NCI-H446 treated with DMSO at 0.1 percent for 48 hours (cell line): ENCODE data around the gene CHTOP.

Source experiments
- DNase-seq: peaks from one replicate; lab custom pipeline; 2025; lab: John Stamatoyannopoulos, UW

The CHTOP gene

DNA sequence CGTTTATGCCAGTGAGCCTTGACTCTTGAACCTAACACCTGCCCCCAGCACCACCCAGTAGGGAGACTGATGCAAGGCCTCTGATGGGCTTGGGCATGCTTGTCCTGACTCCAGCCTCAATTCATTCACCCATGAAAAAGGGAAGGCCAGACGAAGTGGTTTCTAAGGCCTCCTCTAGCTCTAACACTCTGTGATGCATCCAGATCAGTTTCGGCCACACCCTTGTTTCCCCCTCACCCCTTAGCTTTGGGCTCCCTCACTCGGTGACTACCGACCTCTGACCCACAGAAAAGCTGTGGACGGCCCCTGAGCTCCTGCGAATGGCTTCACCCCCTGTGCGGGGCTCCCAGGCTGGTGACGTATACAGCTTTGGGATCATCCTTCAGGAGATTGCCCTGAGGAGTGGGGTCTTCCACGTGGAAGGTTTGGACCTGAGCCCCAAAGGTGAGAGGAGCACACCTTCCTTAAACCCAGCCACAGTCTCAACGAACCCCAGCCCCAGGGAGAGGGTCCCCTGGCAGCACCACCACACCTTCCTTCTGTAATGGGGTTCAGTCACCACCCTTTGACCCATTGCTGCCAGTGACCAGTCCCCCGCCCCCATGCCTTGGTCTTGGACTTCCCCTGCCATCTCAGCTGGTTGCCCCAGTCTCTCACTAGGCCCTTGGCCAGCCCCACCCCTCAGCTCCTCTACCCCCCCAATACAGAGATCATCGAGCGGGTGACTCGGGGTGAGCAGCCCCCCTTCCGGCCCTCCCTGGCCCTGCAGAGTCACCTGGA lies 53.7 kb downstream of the CHTOP start:
- DNase-seq: no peak

DNA sequence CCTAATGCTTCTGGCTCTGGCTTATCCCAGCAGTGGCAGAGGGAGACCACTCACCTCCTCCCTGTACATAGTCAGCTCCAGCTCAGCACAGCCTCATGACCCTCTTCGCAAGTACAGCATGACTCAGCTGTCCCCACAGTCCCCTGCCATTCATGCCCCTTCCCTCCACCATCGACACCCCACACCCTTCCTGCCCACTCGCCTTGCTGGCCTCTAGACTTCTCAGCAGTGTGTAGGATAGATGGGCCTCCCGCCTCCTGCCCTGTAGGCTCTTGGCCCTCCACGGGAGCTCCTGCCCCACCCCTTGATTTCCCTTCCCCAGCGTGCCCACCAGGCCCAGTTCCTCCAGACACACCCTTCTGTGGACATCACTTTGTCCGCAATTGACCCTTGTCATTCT lies 54.4 kb downstream of the CHTOP start:
- no peak for DNase-seq

DNA sequence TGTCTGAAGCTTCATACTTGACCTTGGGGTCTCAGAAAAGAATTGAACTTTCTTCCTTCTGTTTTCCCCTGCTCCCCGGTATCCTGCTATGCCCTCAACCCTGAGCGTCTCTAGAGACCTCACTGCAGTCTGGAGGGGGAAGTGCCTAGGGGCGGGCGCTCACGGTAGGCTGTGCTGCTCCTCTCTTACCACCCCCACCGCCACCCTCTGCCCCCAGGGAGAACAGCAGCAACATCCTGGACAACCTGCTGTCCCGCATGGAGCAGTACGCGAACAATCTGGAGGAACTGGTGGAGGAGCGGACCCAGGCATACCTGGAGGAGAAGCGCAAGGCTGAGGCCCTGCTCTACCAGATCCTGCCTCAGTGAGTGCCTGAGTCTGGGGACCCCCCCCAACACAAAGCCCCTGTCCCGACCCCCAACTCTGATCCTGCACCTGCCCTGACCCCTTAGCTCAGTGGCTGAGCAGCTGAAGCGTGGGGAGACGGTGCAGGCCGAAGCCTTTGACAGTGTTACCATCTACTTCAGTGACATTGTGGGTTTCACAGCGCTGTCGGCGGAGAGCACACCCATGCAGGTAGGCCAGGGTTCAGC lies 55.0 kb downstream of the CHTOP start:
- DNase-seq: no peak

DNA sequence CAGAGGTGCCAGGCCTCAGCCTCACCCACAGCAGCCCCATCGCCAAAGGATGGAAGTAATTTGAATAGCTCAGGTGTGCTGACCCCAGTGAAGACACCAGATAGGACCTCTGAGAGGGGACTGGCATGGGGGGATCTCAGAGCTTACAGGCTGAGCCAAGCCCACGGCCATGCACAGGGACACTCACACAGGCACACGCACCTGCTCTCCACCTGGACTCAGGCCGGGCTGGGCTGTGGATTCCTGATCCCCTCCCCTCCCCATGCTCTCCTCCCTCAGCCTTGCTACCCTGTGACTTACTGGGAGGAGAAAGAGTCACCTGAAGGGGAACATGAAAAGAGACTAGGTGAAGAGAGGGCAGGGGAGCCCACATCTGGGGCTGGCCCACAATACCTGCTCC lies 59.6 kb downstream of the CHTOP start:
- DNase-seq: no peak
